Coronary artery (tissue), 2 donors: ENCODE results near the gene KLHL2.
"Not testable (repeated sequence)": the region's sequence is repeated elsewhere in the genome, so short reads cannot be mapped to it uniquely, and the experiment has no call there.

Experiments
- DNase-seq: peaks from one replicate; pipeline ENCODE4 v3.0.0-alpha.2; 2017; ENCODE audit warnings: low spot score
- H3K27ac ChIP-seq, 2 donors: fragments of 200-600 bp; sonication (generic); one replicate each; pipeline ENCODE4 v1.5.1; 2016 to 2019
- H3K4me3 ChIP-seq: fragments of 200-600 bp; sonication (generic); 2 replicates; pipeline ENCODE4 v1.5.1; 2016; ENCODE audit warnings: mild to moderate bottlenecking, moderate library complexity
- TF ChIP-seq, protein P1 (sequence below): fragments of 200-600 bp; sonication (generic); IDR thresholded peaks from one replicate; pipeline ENCODE4 v1.5.1; 2019; ENCODE audit warnings: antibody characterized with exemption

Gene KLHL2

DNA sequence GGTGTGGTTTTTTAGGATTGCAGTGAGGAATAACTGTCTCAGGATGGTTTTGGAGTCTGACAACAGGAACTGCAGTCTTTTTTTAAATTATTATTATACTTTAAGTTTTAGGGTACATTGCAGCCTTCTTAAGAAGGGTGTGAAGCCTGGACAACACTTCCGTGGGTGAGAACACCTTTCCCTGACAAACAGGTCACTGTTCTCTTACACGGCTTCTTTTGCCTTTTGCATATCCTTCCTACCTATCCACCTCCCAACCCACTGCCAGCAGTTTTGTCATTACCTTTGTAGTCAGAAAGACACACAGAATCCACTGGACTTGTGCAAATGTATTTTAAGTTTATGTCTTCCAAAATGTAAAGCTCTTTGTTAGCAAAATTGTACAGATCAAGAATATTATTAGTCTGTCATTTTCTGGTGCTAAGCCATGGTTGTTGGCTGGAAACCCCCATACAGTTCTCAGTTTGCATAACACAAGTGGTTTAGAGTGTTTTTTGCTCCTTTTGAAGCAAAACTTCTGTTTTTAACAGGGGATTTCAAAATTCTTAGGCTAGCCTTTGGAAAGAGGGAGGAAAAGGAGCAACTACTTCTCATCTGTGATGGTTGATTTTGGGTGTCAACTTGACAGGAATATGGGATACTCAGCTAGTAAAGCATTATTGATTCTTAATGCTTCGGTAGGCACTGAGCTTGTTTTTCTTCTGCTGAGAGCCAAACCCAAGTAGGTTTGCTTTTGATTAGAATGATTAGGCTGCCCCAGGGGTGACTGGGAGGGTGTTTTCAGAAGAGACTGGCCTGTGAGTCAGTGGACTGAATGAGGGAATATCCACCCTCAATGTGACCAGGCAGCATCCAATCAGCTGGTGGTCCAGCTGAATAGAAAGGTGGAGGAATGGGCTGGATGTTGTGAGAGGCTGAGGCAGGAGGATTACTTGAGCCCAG lies 29.4 kb upstream of the KLHL2 start:
- DNase-seq: no peak
- Histone ChIP-seq H3K4me3 (no peak overlapping the region), H3K27ac (no peak overlapping the region)
- TF ChIP-seq, protein P1, sequence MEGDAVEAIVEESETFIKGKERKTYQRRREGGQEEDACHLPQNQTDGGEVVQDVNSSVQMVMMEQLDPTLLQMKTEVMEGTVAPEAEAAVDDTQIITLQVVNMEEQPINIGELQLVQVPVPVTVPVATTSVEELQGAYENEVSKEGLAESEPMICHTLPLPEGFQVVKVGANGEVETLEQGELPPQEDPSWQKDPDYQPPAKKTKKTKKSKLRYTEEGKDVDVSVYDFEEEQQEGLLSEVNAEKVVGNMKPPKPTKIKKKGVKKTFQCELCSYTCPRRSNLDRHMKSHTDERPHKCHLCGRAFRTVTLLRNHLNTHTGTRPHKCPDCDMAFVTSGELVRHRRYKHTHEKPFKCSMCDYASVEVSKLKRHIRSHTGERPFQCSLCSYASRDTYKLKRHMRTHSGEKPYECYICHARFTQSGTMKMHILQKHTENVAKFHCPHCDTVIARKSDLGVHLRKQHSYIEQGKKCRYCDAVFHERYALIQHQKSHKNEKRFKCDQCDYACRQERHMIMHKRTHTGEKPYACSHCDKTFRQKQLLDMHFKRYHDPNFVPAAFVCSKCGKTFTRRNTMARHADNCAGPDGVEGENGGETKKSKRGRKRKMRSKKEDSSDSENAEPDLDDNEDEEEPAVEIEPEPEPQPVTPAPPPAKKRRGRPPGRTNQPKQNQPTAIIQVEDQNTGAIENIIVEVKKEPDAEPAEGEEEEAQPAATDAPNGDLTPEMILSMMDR: no peak

DNA sequence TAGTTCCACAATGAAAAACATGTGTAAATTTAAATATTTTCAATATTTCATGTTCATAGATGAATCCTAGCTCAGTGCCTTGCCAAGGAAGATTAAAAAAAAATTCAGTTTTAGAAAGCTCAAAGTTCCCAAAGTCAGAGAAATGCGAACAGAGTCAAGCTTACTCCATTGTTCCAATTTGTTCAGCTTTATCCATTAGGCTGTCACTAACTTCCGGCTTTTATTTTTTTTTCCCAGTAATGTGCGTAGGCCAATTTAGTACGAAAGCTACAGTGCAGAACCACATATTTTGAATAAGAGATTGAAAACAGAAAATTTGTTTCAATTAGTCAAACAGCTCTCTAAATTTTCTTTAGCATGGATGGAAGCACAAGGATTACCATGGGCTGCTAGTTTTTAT lies 23.1 kb upstream of the KLHL2 start:
- no peak for DNase-seq
- TF ChIP-seq, protein P1: no peak
- no peak overlapping the region for H3K4me3 ChIP-seq

DNA sequence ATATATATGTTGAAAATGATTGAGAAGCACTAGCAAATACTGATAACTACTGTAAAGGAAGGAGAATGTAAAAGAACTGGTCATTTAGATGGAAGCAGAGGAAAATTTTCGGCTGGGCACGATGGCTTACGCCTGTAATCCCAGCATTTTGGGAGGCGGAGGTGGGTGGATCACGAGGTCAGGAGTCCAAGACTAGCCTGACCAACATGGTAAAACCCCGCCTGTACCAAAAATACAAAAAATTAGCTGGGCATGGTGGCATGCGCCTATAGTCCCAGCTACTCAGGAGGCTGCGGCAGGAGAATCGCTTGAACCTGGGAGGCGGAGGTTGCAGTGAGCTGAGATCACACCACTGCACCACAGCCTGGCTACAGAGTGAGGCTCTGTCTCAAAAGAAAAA lies 22.4 kb upstream of the KLHL2 start:
- not testable (repeated sequence) for H3K27ac ChIP-seq, H3K4me3 ChIP-seq, DNase-seq

More for the DNA sequence above, 23.1 kb upstream of the KLHL2 start:
- no peak overlapping the region for H3K27ac ChIP-seq

DNA sequence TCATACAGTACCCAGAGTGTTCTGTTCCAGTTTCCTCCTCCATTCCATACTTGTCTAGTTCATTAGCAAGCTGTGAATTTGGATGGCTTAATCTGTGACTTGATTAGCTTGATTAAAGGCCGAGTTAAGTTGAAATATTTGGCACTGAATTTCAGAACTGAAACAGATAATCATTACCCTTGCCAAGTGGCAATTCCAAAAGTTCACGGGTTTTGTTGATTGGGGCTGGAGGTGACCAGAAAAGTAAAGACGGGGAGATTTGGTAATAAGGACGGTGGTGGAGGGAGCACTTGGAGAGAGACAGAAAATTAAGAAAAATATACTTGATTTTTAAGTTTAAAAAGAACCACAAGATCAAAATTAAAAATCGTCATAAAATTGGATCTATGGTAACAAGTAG lies 21.9 kb upstream of the KLHL2 start:
- DNase-seq: no peak
- Histone ChIP-seq H3K27ac (no peak overlapping the region), H3K4me3 (no peak overlapping the region)
- TF ChIP-seq, protein P1: no peak

DNA sequence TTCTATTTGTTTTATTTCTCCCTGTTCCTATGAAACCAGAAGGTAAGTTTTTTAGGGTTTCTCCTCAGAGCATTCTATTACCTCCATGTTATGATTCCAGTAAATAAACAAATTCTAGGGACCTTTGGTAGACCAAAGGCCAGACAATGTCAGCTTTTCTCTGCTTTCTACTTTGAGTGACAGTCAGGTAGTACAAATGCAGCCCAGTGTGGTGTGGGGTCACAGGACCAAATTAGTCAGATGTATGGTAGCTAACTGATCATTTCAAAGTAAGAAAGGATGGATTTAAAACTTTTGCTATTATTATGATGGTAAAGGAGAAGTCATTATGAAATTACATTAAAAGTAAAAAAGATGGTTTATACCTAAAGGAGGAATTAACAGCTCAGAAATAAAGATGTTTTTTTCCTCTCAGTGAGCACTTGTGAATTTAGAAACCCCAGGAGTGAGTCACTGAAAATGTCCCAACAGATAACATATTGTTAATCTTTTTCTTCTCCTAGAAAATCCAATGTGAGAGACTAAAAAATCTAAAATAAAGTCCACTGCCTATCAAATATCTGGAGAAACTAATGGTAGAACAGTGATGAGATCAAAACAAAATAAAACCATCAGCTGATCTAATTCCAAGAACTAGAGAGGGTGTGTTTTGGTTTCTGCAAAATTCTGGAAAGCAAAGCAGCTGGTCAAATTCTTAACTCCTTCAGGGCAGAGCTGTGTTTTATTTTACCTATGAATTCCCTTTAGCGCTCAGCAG lies 16.6 kb upstream of the KLHL2 start:
- Histone ChIP-seq H3K4me3 (no peak overlapping the region), H3K27ac (no peak overlapping the region)
- TF ChIP-seq, protein P1: no peak
- no peak for DNase-seq

DNA sequence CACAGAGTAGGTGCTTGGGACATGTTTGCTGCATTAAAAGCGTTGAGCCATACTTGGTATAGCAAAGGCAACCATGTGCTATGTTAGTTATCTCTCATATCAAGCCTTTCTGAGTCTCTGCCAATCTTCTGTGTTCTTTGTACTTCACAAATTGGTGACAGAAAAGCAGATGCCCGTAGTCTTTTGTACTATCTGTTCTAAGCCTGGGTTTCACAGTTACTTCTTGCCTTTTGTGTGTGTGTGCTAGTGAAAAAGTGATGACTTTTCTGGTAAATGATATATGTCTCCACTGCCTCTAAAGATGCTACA lies 16.1 kb upstream of the KLHL2 start:
- TF ChIP-seq, protein P1: no peak
- no peak for DNase-seq
- no peak overlapping the region for H3K27ac ChIP-seq

DNA sequence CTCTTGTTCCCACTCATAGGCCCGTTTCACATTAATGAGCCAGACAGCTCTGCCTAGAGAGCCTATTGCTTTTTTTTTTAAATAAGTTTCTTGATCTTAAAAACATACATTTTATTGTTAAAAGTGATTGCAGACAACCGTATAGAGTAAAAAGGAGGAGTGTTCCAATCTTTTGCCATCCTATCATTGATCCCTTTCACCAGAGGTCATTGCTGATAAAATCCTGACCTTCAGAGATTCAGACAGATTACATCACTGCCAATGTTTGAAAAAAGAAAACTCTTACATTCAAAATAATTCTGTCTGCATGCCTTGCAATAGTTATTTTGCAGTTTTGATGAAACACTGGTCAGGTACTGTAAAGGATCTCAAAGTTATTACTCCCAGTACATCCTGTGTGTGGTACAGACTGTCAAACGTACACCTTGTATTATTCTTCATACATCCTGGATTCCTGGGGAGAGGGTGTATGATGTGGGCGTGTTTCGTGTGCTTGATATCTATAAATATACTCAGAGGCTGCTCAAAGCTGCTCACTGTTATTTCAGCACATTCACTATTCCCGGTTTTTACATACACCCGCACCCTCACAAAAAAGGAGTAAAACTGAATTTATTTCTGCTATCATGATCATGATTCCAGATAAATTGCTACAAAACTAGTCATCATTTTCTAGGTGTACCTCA lies 15.4 kb upstream of the KLHL2 start:
- no peak for DNase-seq
- TF ChIP-seq, protein P1: no peak
- Histone ChIP-seq H3K4me3 (no peak overlapping the region), H3K27ac (no peak overlapping the region)

More for the DNA sequence above, 16.1 kb upstream of the KLHL2 start:
- no peak overlapping the region for H3K4me3 ChIP-seq
